GM12801 (cell line): ENCODE data around the gene SMCO4.

Experiments used
- TF ChIP-seq, protein P1 (sequence below): IDR thresholded peaks from one replicate; pipeline ENCODE4 v1.5.1; 2011; ENCODE audit warnings: control low read depth; ENCODE audit not compliant: insufficient read length; ENCODE audit errors: extremely low read depth

SMCO4 gene

DNA sequence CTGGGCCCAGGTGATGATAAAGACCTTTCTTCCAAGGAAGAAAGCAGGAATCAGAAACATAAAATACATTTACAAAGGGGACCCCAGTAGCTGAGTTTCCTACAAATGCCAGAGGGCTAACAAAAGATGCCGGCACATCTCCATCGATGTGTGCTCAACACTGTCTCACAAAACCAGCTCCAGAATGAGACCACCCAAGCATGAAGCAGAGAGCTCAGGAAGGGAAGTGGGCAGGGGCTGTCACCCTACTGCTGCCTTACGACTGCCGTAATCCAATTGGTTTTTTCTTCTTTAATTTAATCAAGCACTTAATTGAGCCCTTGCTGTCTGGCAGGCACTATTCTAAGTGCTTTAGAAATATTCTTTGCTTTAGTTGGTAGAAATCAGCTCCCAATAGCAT lies 26.1 kb downstream of the SMCO4 start:
- TF ChIP-seq, protein P1, sequence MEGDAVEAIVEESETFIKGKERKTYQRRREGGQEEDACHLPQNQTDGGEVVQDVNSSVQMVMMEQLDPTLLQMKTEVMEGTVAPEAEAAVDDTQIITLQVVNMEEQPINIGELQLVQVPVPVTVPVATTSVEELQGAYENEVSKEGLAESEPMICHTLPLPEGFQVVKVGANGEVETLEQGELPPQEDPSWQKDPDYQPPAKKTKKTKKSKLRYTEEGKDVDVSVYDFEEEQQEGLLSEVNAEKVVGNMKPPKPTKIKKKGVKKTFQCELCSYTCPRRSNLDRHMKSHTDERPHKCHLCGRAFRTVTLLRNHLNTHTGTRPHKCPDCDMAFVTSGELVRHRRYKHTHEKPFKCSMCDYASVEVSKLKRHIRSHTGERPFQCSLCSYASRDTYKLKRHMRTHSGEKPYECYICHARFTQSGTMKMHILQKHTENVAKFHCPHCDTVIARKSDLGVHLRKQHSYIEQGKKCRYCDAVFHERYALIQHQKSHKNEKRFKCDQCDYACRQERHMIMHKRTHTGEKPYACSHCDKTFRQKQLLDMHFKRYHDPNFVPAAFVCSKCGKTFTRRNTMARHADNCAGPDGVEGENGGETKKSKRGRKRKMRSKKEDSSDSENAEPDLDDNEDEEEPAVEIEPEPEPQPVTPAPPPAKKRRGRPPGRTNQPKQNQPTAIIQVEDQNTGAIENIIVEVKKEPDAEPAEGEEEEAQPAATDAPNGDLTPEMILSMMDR, result no peak

DNA sequence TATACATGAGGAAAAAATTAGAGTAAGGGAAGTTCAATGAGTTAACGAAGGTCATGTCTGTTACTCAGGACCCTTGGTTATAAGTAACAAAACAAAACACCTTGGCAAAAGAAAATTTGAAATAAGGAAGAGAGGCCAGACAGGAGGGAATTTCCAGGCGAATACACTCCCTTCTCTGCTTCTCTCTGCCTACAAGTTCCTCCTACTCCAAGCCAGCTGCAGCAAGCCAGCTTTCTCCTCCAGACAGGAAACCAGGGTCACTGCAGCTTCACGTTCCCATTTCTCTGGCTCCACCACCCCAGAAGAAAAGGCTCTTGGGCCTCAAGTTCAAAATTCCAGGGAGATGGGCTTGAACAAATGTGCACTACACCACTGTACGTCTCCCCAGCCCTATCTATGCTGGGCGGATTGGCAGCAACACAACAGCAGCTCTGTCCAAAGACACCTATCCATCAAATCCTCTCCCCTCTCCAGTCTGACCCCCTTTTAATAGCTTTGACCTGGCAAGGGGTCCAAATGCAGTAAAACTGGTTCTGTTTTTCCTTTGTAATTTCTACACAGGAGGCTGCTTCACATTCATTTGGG lies 27.7 kb downstream of the SMCO4 start:
- TF ChIP-seq, protein P1, result no peak

DNA sequence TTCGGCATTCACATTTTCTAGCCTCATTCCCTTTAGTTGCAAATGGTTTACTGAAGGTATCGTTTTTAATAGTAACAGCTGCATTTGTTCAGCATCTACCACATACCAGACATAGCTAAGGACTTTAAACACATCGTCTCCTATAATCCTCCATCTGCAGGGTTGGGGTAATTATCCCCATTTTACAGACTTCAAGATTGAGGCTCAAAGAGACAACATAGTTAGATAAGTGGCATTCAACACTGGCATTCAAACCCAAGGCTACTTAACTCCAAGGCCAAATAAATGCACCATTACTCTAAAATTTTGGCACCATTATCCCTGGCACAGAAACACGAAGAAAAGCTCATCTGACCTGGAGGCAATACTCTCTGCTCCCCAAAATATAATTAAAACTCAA lies 28.5 kb downstream of the SMCO4 start:
- TF ChIP-seq, protein P1, result no peak

DNA sequence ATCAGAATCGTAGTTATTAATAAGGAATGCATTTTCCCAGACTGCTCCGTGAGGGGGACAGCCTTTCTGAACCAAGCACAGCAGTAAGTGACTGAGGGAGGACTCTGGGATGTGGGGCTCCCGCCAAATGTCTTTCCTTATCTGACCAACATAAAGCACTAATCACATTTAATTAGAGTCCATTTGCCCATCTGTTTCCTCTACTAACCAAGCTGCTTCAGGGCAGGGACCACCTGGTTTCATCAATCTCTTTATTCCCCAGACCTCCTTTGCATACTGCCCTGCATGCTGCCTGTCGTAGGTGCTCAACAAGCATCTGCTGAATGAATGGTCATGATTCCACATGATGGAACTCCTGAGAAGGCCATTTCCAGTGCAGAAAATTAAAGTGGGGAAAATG lies 29.4 kb downstream of the SMCO4 start:
- TF ChIP-seq, protein P1, result no peak

DNA sequence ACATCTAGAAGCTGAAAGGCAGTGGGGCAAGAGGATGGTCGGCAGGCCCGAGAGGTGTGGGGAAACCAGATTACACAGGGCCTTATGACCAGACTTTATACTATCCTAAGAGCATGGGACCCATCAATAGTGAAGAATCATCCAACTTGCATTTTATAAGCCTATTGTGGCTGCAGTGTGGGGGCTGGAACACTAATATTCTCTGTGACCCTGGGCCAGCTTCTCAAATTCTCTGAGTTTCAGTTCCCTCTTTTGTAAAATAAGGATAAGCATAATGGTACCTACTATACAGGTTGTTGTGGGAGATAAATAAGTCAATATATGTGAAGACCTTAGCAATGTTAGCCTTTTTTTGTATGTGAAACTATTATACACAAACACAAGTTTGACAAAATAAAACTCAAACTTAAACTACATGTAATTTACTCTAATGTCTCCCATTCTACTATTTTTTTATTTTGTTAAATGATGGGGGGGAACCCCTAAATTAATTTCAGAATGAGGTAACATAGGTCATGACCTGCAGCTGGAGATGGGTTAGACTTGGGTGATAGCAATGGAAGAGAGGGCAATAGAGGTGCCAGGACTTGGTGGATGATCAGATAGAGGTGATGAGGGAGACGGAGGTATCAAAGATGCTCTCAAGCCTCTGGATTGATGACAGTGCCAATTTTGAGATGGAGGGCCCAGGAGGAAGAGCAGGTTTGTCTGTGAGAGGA lies 30.1 kb downstream of the SMCO4 start:
- TF ChIP-seq, protein P1, result no peak

DNA sequence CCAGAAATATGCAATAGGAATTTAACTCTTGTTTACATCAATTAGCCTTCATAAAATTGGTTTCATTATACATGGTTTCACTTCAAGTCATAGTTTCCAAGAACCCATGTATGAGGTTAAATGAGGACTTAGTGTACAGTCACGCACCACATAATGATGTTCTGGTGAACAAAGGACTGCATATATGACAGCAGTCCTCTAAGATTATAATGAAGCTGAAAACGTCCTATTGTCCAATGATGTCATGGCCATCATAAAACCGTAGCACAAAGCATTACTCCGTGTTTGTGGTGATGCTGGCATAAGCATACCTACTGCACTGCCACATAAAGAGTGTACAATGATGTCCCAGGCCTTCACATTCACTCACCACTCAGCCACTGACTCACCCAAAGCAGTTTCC lies 31.1 kb downstream of the SMCO4 start:
- TF ChIP-seq, protein P1, result no peak

DNA sequence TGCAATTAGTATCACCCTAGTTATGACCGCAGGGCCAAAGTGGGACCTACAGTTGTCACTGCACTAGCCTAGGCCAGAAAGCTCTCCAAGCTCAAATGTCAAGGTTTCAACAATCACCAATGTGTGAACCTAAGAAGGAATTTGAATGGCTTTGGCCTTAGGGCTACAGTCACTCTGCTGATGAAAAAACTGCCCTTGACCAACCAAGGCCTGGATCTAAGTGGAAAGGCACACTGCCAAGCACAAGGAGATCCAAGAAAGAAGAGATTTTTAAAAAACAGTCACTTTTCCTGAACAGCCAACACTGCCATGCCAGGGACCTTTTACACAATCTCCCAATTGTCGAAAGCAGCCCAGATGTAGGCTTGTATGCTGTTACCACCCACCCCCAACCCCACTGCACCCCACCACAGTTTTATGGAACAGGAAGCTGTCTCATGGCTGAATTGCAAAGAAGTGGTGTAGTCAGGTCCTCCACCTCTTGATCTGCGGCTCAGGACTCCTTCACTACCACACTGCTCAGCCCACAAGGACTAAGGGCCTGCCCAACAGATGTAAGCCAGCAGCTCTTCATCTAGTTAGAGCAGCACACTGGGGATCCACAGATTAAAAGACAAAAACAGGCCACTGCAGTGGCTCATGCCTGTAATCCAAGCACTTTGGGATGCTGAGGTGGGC lies 32.9 kb downstream of the SMCO4 start:
- TF ChIP-seq, protein P1, result no peak
